Prostate gland (tissue), 2 donors: ENCODE data around the gene IL18RAP. TPM values are rescaled to one million over a fixed set of nuclear protein-coding genes. Genes with fewer than 3 reads are reported as not detected.
A peak's percentile ranks its signal among the peaks of the same experiment; 100 is the strongest.

Experiments
- DNase-seq: peaks from one replicate; pipeline ENCODE4 v3.0.0-alpha.2; 2019; ENCODE audit warnings: low spot score
- H3K27ac ChIP-seq, 2 donors: fragments of 200-600 bp; sonication (generic); 2 replicates each; pipeline ENCODE4 v1.5.1; 2017 to 2019
- H3K27me3 ChIP-seq: fragments of 200-600 bp; sonication (generic); replicated peaks from 2 replicates; pipeline ENCODE4 v1.5.1; 2019; ENCODE audit not compliant: insufficient read depth
- H3K36me3 ChIP-seq, 2 donors: fragments of 200-600 bp; sonication (generic); 1 replicate in 1 of 2; 2 replicates in 1 of 2; pipeline versions ENCODE4 v1.5.1 to v1.8.1; 2017 to 2019
- H3K4me1 ChIP-seq: fragments of 200-600 bp; sonication (generic); replicated peaks from 2 replicates; pipeline ENCODE4 v1.5.1; 2019
- H3K4me3 ChIP-seq, 2 donors: fragments of 200-600 bp; sonication (generic); 2 replicates each; pipeline ENCODE4 v1.5.1; 2017 to 2019
- H3K9me3 ChIP-seq: fragments of 200-600 bp; sonication (generic); 2 replicates; pipeline ENCODE4 v1.5.1; 2017
- CTCF ChIP-seq, 4 experiments: fragments of 200-600 bp in 2 of 4; fragments of 450-650 bp in 2 of 4; sonication (generic) in 2 of 4; IDR thresholded peaks; 1 replicate in 3 of 4; 2 replicates in 1 of 4; pipeline ENCODE4 v1.5.1; 2016 to 2019; ENCODE audit warnings: antibody characterized with exemption in 4 of 4, mild to moderate bottlenecking in 2 of 4, moderate library complexity in 2 of 4
- POLR2A ChIP-seq: fragments of 450-650 bp; IDR thresholded peaks from one replicate; pipeline ENCODE4 v1.6.1; 2016; ENCODE audit warnings: antibody characterized with exemption, mild to moderate bottlenecking
- POLR2AphosphoS5 ChIP-seq: sonication (generic); formaldehyde crosslinking; IDR thresholded peaks from one replicate; pipeline ENCODE4 v1.6.1; 2017; ENCODE audit warnings: antibody characterized with exemption
- WGBS: methylation state at CpG from one replicate; pipeline ENCODE4 v1.1.5; 2018; 5-methylcytosine and 5-hydroxymethylcytosine counted together
- intact Hi-C: fragments of 100-400 bp; cut with DNase I; formaldehyde crosslinking; loops from one replicate; pipeline ENCODE4 v1.14.2; 2022
- total RNA-seq, 2 donors: library from RNA; depleted of rRNA; stranded (reverse); fragments of >200 nt; gene quantifications; one replicate each; pipeline ENCODE4 v1.1.0, GENCODE V29; 2016

IL18RAP gene
- total RNA-seq, 2 donors from 2014 or later: 0.14 TPM; not detected in 1

- Histone ChIP-seq H3K4me3 (no peak overlapping the region), H3K27me3 (no peaks in the 10 kb centered on the region), H3K36me3 (no peaks in the 10 kb centered on the region), H3K9me3 (no peaks in the 10 kb centered on the region), H3K27ac (no peak overlapping the region), H3K4me1 (no peaks in the 10 kb centered on the region)
- peak; percentile 24 for DNase-seq
- intact Hi-C loops: loop anchor here (10.0 kb wide), 1 partner anchor 445 kb away; no protein-coding TSS in a partner anchor
- TF ChIP-seq CTCF (IDR thresholded peaks at IDR 0.05): peak in 3 of 4 experiments; percentile 42 to 56 (median 55)
- TF ChIP-seq POLR2AphosphoS5: no peak
- no peak for TF ChIP-seq POLR2A
- WGBS: 0% methylated on average over 1 of the region's 1 CpG
Observed at GRCh38 chr2:102449370-102449974, 26.5 kb downstream of the IL18RAP start.

- 68% methylated on average over 2 of the region's 2 CpGs for WGBS
- Histone ChIP-seq H3K4me3 (no peak overlapping the region), H3K27me3 (no peaks in the 10 kb centered on the region), H3K9me3 (no peaks in the 10 kb centered on the region), H3K27ac (no peak overlapping the region), H3K4me1 (no peaks in the 10 kb centered on the region), H3K36me3 (no peaks in the 10 kb centered on the region)
- no peak for DNase-seq
- TF ChIP-seq POLR2AphosphoS5 (no peak), CTCF (IDR thresholded peaks at IDR 0.05) (no peak), POLR2A (no peak)
- intact Hi-C loops: no loop called here
Observed at GRCh38 chr2:102451968-102452367, 29.0 kb downstream of the IL18RAP start.

GRCh38 chr2:102453501-102453900 lies 30.5 kb downstream of the IL18RAP start:
- Histone ChIP-seq H3K36me3 (no peaks in the 10 kb centered on the region), H3K27me3 (no peaks in the 10 kb centered on the region), H3K9me3 (no peaks in the 10 kb centered on the region), H3K27ac (no peak overlapping the region), H3K4me1 (no peaks in the 10 kb centered on the region), H3K4me3 (no peak overlapping the region)
- DNase-seq: no peak
- intact Hi-C loops: no loop called here
- 24% methylated on average over 4 of the region's 4 CpGs for WGBS
- TF ChIP-seq CTCF (IDR thresholded peaks at IDR 0.05) (no peak), POLR2AphosphoS5 (no peak), POLR2A (no peak)

- Histone ChIP-seq H3K36me3 (no peaks in the 10 kb centered on the region), H3K4me3 (no peak overlapping the region), H3K9me3 (no peaks in the 10 kb centered on the region), H3K4me1 (no peaks in the 10 kb centered on the region), H3K27me3 (no peaks in the 10 kb centered on the region), H3K27ac (no peak overlapping the region)
- intact Hi-C loops: no loop called here
- 87% methylated on average over 2 of the region's 2 CpGs for whole genome bisulfite sequencing
- no peak for DNase-seq
- TF ChIP-seq POLR2A (no peak), POLR2AphosphoS5 (no peak), CTCF (IDR thresholded peaks at IDR 0.05) (no peak)
Observed at GRCh38 chr2:102455061-102455670, 32.2 kb downstream of the IL18RAP start.

GRCh38 chr2:102460467-102460866 lies 37.5 kb downstream of the IL18RAP start:
- H3K4me3 ChIP-seq: no peak overlapping the region
- H3K4me1 ChIP-seq: no peaks in the 10 kb centered on the region
- H3K9me3 ChIP-seq: no peaks in the 10 kb centered on the region
- no peak for DNase-seq
- H3K36me3 ChIP-seq: no peaks in the 10 kb centered on the region
- 87% methylated on average over 1 of the region's 1 CpG for WGBS
- no peaks in the 10 kb centered on the region for H3K27me3 ChIP-seq
- intact Hi-C loops: no loop called here
- TF ChIP-seq CTCF (IDR thresholded peaks at IDR 0.05) (no peak), POLR2A (no peak), POLR2AphosphoS5 (no peak)
- H3K27ac ChIP-seq: no peak overlapping the region
